GM18498 (cell line): ENCODE data around the gene TMEM163.

ENCODE experiments used
- ATAC-seq: cut with Tn5 transposase; IDR thresholded peaks from one replicate; pipeline ENCODE4 v1.9.1; 2021; ENCODE audit warnings: mild to moderate bottlenecking, moderate library complexity; ENCODE audit not compliant: unreplicated experiment

Gene TMEM163

DNA sequence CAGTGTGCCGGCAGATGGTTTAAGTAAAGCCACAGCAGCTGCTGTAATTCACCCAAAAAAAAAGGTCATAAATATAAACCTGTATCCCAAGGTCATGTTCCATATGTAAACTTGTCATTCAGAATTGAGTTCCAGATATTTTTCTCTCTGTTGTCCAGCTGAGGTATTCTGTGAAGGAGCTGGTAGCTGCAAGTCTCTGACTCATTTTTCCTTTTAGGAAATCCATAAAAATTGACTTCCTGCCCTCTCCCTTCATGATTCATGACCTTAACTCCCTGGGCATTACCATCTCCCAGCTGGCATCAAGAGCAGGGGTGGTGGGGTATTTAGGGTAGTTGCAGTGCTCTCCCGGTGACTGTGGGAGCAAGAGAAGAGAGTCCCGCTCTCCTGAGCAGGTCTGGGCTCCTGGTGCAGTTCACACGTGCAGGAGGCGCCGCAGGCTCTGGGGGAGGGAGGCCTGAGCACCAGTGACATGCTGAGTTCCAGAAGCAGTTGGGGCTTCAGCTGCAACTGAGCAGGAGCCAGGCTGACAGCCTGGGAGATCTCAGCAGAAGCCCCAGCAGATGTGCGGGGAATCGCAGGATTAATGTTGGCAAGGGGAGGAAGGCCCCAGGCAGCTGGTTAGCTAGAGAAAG is 272.3 kb downstream of the TMEM163 start:
- ATAC-seq = no peak

DNA sequence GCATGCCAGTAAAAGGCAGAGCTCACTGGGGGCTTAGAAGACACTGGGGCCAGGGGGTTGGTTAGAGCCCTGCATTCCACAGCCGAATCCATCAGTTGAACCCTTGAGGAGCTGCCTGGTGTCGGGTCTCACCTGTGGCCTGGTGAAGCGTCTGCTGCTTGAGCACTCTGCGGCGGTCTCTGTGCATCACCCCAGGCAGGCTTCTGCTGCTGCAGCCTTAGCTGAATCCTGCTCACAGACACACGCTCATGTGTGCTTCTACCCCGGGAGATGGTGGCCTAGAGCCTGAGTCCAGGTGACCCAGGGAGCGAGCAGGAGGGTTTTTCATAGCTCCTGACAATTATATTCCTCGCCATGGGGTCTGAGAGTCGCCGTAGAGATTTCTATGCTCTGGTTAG is 272.8 kb downstream of the TMEM163 start:
- no peak for ATAC-seq

DNA sequence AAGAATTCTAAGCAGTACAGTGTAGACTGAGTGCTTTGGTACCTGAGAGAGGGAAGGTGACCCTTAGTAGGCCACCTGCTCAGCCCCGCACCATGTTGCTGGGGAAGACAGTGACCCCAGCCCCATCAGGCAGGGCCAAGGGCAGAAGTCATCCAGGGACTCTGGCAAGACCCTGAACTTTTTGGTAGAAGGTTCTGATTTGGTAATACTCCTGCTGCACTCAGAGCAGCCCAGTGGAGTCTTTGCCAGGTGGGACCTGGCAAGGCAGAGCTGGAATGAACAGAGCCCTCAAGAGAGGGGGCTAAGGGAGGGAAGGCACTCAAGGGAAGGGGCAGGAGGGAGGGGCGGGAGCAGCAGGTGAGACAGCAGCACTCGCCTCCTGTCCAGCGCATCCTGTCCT is 273.7 kb downstream of the TMEM163 start:
- ATAC-seq = no peak

DNA sequence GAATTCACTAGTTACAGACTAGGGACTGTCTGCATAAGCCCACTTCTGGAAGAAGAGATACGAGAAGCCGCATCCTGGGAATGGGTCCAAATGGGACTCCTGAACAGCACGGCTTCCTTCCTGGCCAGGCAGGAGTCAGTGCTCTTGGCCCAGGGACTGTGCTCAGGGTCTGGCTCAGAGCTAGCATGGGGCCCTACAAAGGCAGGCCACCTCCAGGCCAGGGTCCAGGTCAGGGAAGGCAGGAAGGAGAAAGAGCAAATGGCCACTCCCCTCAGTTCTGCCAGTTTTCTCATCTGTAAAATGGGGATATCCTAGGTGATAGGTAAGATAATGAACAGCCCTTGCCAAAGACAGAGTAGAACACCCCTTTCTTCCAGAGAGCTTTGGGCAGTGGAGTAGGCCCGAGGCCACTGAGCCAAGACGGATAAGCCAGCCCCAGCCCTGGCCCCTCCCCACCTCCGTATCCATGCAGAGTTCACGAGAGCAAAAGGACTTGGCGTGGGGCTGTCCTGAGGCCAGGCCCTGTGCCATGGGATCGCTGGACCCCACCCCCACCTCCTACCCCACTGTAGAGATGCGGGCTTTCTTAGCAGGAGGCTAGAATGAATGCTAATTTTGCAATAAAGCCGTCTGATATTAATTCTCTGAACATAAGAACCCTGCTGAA is 274.9 kb downstream of the TMEM163 start:
- ATAC-seq = no peak

DNA sequence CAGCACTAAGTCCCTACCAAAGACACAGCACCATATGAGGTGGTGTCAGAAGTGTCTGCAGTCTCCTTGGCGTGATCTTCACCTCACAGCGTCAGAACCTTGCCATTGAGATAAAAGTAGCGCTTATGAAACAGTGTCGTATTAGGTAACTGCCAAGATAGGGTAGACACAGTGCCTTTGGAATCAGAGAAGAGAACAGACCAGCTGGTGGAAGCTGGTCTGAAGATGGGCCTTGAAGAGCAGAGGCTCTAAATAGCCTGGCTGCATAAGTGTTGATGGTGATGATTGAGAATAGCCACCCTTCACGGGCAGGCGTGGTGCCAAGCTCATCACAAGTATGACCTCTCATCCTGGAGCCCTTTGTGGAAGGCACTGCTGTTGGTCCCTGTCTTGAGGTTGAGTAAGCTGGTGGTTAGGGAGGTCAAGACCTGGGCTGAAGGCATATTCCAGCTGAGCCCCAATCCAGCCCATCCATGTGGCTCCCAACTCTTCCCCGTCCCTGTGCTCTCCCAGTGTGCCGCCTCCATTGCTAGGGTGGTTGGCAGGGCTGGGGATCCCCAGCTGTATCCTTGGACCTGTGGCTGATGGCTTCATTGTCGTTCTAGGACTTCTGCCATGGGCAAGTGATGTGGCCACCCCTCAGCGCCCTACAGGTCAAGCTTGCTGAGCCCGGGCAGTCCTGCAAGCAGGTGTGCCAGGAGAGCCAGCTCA is 277.5 kb downstream of the TMEM163 start:
- no peak for ATAC-seq

DNA sequence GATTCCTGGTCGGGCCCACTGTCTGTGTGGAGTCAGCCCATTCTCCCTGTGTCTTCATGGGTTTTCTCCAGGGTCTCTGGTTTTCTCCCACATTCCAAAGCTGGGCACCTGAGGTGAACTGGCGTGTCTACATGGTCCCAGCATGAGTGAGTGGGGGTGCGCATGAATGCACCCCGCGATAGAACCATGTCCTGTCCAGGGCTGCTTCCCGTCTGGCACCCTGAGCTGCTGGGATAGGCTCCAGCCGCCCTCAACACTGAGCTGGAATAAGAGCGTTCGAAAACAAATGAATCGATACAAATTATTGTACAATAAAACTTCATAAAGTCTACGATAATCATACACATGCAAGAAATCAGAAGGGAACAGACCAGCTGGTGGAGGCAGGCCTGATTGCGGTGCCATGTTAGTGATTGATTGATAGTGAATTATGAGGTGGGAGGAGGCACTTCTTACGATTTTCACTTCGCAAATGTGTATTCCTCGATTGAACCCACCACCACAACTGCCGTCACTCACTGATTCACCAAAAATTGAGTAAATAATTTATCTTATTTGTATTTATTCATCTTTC is 278.4 kb downstream of the TMEM163 start:
- no peak for ATAC-seq

DNA sequence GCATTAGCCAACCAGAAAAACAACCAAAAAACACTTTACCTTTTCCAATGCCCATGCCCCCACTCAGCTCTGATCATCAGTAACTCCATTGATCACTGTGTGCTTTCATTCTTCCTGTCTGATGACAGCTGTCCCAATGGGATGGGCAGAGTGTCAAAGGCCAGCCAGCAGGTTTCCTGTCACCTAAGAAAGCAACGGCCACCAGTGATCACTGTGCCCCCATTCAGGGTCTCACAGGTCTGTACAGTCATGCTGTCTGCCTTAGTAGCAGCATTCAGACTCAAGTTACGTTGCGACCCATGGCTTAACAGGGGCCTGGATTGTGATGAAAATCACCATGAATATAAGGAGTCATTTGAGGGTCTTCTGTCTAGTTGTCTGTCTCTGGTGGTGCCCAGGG is 280.4 kb downstream of the TMEM163 start:
- no peak for ATAC-seq

DNA sequence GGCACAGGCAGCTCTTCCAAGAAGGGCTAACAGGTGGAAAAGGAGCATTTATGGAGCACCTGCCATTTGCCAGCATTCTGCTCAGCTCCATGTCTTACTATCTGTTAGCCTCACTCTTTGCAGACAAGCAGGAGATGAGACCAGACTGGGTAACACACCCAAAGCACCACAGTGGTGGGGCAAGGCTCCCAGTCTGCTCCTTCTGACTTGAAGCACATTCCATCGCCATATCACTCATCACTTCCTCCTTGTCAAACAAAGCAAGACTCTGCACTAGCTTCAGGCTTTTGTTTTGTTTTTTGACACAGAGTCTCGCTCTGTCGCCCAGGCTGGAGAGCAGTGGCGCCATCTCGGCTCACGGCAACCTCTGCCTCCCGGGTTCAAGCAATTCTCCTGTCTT is 282.1 kb downstream of the TMEM163 start:
- ATAC-seq = no peak

DNA sequence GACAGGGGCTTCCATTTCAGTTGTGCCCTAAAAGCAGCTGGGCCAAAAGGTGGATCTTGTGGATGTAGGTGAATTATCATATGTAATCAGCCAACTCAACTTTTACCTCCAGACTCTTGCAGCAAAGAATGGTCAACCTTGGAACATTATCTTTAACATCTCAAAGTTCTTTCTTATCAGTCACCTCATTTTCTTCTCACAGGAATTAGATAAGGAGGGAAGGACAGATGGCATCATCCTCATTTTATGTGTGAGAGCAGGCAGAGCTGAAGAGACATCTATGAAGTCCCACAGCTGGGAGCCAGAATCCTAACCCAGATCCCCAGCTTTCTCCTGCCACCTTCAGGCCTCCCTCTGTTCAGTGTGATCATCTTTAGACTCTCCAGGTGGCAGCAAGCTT is 282.9 kb downstream of the TMEM163 start:
- ATAC-seq = no peak

DNA sequence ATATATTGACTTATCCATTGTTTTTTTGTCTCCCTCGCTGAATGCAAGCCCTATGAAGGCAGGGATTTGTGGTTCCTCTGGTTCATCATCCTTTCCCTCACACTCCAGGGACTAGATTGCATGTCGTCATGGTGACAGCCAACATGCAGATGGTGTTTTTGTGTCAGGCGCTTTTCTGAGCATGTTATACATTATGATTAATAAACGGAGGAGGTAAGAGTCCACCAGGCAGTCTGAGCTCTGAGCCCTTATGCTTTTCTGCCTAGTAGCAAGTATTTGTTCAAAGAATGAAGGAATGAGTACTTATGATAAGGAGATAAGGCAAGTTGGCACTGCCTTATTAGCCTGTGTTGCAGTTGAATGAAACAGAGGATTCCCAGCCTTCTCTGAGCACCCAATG is 283.3 kb downstream of the TMEM163 start:
- ATAC-seq = no peak

DNA sequence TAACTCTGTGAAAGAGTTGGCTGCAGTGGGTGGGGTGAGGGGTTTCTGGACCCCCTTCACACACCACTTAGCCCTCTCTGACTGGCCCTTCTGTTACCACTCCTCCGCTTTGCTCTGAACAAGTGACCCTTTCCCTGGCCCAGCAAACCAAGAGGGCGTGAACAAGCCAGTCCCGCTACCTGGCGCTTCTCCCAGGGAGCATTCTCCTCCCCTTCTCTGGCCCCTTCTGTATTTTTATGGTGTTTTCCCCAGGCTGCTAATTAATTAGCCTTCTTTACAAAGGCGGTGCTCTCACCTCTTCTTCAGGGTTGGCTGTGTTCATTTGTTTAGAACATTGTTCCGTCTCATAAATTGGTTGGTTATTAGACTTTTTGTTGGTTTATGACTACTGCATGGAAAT is 284.8 kb downstream of the TMEM163 start:
- ATAC-seq = no peak

DNA sequence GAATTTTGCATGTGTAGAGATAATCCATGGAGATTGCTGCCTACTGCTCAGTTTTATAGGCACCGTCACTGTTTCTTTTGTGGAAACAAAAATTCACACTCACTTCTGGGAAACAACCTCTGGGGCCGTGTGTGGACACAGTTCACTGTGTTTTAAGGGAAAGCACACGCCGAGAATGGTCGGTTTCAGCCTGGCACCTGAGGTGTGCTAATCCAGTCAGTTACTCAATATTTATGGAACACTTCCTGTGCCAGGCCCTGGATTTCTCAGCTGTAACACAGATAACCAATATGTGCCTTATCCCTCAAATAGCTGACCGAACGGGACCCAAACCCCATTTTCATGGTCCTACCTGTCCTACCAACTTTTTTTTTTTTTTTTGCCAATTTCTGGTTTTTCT is 285.3 kb downstream of the TMEM163 start:
- no peak for ATAC-seq

DNA sequence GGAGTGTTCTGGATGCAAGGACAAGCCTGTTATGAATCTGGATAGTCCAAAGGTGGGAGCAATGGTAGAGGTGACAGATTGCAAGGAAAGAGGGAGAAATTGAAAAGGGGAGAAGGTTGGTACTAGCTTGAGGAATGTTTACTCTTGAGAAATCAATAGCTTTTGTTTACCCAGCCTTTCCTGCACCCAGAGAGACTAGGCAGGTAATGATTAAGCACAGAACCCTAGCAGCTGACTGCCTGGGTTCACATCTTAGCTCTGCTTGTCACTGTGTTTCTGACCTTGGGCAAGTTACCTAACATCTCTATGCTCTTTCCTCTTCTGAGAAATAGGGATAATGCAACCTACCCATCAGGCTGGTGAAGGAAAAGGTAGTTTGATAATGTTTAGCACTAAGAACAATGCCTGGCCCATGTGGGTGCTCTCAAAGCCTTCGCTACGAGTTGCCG is 286.3 kb downstream of the TMEM163 start:
- no peak for ATAC-seq

DNA sequence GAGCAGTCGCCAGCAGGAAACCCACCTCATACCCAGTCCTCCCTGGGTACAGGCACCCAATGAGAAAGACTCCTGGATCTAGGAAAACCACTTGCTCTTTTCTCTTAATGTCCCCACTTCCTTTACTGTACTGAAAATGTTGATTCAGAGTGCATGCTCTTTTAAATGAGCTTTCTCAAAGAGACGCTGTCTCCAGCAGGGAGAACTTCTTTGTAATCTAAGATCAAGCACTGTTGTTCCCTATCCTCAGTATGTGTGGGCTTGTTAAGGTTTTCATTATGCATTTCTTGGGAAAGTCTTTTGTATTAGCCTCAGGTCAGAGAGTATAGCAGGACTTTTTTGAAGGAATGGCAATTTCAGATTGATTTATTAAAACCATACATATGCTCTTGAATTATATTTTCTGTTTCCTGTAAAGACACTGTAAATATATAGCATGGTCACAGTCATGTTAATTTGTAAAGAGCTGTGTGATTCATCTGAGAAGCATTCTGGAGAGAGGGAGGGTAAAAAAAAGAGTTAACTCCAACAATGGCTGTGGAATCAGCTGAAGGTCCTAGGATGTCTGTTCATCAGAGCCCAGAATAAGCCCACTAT is 286.9 kb downstream of the TMEM163 start:
- no peak for ATAC-seq

DNA sequence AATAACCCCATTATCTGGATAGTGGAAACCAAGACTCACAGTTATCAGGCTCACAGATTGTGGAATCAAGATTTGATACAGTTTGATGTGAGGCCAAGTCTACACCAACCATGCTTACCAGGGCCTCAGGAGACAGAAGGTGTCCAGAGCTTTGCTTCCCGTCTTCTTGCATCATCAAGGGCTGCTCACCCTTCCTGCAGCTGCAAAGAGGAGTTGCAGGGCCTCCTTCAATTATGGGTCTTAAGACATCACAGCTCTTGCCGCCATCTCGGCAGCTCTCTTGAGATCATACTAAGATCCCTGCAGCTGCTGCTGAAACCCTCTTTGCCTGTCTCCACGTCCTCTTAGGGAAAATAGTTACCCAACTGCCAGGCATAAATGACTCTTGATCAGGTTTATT is 288.9 kb downstream of the TMEM163 start:
- ATAC-seq = no peak

DNA sequence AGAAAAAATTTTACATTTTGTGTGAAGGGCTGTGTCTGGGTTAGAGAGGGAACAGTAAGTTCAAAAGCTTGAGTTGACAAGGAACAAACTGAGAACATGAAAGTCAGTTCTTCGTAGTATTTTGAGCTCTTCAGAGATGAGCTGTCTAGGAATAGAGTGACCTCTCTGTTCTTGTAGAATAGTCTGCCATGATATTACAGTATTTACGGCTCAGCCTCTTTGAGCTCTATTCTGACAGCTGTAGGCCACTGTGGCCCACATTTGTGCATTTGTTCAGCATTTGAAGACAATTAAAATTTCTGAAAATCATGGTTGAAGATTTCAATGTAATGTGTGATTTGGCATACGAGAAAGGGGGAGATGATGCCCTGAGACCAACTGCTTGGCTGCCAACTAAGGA is 292.1 kb downstream of the TMEM163 start:
- no peak for ATAC-seq

DNA sequence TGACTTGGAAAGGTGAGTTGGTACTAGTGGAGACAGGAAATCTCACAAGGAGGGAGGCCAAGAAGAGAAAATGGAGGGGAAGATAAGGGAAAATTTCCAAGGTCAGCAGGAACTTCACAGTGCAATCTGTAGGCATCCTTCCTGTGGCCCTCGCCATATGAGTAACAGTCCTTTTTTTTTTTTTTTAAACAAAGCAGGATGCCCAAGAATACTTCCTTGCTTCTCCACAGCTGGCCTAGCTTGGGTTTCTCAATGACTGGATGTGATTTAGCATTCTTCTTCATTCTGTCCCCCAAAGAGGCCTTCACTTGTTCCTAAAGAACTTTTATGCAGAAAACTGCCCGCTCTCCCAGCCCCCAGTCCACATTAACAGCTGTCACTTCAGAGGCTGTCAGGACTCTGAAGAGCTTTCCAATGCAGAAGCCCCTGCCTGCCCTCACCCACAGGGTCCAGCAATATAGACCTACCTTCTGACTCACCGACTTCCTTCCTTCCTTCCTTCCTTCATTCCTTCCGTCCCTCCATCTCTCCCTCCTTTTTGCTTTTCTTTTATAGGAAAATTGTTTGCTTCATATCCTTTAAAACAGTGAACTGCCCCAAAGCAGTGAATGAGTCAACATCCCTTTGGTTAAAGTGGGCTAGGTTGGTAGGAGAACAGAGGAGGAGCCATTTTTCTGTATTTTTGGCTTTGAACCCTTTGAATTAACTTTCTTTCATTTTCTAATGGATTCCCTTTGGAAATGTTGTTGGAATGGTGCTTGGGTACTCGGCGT is 292.9 kb downstream of the TMEM163 start:
- ATAC-seq = no peak

DNA sequence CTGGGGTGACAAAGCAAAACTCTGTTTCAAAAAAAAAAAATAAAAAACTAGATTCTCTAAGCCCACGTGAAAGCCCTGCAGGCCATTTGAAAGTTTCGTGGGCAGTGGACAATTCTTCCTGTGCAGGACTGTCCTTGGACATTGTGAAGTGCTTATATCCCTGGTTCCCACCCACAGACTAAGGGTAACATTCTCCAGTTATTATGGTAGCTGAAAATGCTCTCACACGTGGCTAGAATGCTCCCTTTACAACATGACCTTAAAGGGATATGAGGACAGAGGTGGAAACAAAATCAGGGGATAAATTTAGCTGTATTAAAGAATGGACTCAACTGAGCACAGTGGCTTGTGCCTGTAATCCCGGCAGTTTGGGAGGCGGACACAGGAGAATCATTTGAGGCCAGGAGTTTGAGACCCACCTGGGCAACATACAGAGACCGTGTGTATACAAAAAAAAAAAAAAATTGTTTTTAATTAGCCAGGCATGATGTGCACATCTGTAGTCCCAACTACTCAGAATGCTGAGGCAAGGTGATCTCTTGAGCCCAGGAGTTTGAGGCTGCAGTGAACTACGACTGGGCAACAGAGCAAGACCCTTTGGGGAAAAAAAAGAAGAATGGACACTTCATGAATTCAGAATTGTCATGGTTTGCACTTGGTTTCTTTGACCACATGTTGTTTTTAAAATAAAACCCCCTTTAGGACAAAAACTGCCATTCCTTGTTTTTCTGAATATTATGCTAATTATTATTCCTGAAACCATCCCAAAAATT is 297.1 kb downstream of the TMEM163 start:
- no peak for ATAC-seq

DNA sequence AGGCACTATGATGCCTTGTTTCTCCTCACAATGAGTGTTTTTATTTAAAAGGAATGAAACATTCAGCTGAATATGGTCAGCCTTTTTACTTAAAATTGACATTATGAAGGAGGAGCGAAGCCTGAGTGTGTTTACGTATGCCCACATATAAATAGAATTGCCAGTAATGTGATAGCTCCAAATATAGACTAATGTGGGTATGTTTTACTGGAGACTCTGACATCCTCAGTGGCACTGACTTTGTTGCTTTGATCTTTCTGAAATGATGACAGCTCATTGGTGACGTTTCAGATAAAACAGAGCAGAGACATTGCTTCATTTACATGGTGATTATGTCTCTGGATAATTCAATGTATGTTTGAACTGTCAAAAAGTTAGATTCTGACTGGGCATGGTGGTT is 297.9 kb downstream of the TMEM163 start:
- ATAC-seq = no peak

DNA sequence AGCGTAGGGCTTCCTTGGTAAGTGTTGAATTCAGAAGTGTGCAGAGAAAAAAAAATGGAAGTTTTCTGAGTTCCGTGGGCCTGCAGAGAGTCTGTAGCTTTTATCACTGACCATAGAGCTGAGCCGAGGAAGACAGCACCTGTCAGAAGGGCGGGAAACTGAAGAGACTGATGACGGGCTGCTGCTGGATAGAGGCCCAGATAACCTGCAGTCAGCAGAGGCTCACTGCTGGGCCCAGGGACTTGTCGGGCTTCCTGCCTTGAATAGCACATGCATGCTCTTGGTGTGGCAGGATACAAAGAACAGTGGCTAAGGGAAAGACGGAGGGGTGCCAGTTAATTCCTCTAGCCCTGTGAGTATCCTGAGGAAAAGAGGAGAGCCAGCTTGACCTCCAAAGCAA is 298.5 kb downstream of the TMEM163 start:
- no peak for ATAC-seq
